Upper lobe of right lung (tissue), 1 donor: ENCODE measurements around the gene RPL9. TPM values are rescaled to one million over a fixed set of nuclear protein-coding genes. Genes with fewer than 3 reads are reported as not detected.
"Not testable (repeated sequence)": the region's sequence is repeated elsewhere in the genome, so short reads cannot be mapped to it uniquely, and the experiment has no call there.

ENCODE experiments used
- ATAC-seq: fragments of 200-7000 bp; cut with Tn5 transposase; one replicate; pipeline ENCODE4 v1.9.1; 2020; ENCODE audit warnings: mild to moderate bottlenecking, moderate library complexity
- DNase-seq: peaks from one replicate; pipeline ENCODE4 v3.0.0-alpha.2; 2020
- H3K27ac ChIP-seq: fragments of 200-600 bp; one replicate; pipeline ENCODE4 v1.8.0; 2022
- H3K27me3 ChIP-seq: fragments of 200-600 bp; one replicate; pipeline ENCODE4 v1.8.0; 2022; ENCODE audit warnings: mild to moderate bottlenecking
- H3K36me3 ChIP-seq: fragments of 200-600 bp; one replicate; pipeline ENCODE4 v1.8.0; 2022
- H3K4me1 ChIP-seq: fragments of 200-600 bp; one replicate; pipeline ENCODE4 v1.8.0; 2022
- H3K4me3 ChIP-seq: fragments of 200-600 bp; one replicate; pipeline ENCODE4 v1.8.0; 2022; ENCODE audit warnings: mild to moderate bottlenecking
- H3K9me3 ChIP-seq: fragments of 200-600 bp; one replicate; pipeline ENCODE4 v1.8.0; 2022
- CTCF ChIP-seq: fragments of 200-600 bp; IDR thresholded peaks from one replicate; pipeline ENCODE4 v1.8.0; 2022; ENCODE audit warnings: antibody characterized with exemption
- intact Hi-C: fragments of 100-400 bp; cut with DNase I; formaldehyde crosslinking; loops from one replicate; pipeline ENCODE4 v1.11.0; 2022
- total RNA-seq: library from RNA; stranded (reverse); fragmentation: NEBNext Ultra II Directional; extraction: Animal tissue kit (Norgen Biotek cat#: 25700); gene quantifications from one replicate; pipeline ENCODE4 v1.2.1, GENCODE V29; 2021
- donor health status: DM: no; HTN: yes; CAD: no; lungs with severe emphysema.

RPL9 gene
- total RNA-seq, 1 donor from 2014 or later = 1,204 TPM

- no peak for DNase-seq
- intact Hi-C loops = no loop called here
- Histone ChIP-seq H3K36me3 (no peaks in the 10 kb centered on the region), H3K4me3 (no peak overlapping the region), H3K27ac (no peak overlapping the region), H3K4me1 (no peaks in the 10 kb centered on the region), H3K27me3 (no peaks in the 10 kb centered on the region), H3K9me3 (no peaks in the 10 kb centered on the region)
- no peak for ATAC-seq
- TF ChIP-seq CTCF = no peak
Observed at GRCh38 chr4:39426728-39427127, 32.0 kb downstream of the RPL9 start.

- H3K9me3 ChIP-seq, H3K27me3 ChIP-seq, H3K27ac ChIP-seq, intact Hi-C loops, DNase-seq, ATAC-seq, H3K4me1 ChIP-seq, H3K4me3 ChIP-seq, H3K36me3 ChIP-seq: not testable (repeated sequence)
Observed at GRCh38 chr4:39425297-39425696, 33.4 kb downstream of the RPL9 start.

- ATAC-seq (no peak), DNase-seq (no peak)
- no peak for TF ChIP-seq CTCF
- intact Hi-C loops = no loop called here
- no peaks in the 10 kb centered on the region for H3K27me3 ChIP-seq
- H3K4me1 ChIP-seq = no peaks in the 10 kb centered on the region
- H3K4me3 ChIP-seq = no peak overlapping the region
- H3K27ac ChIP-seq = no peak overlapping the region
- H3K36me3 ChIP-seq = no peaks in the 10 kb centered on the region
- H3K9me3 ChIP-seq = no peaks in the 10 kb centered on the region
Observed at GRCh38 chr4:39422247-39422646, 36.5 kb downstream of the RPL9 start.

GRCh38 chr4:39415678-39416283, 42.9 kb downstream of the RPL9 start:
- no peak overlapping the region for H3K4me3 ChIP-seq
- intact Hi-C loops = no loop called here
- H3K36me3 ChIP-seq = no peaks in the 10 kb centered on the region
- H3K9me3 ChIP-seq = no peaks in the 10 kb centered on the region
- no peak overlapping the region for H3K27ac ChIP-seq
- H3K4me1 ChIP-seq = no peaks in the 10 kb centered on the region
- no peak for ATAC-seq
- H3K27me3 ChIP-seq = no peaks in the 10 kb centered on the region
- no peak for DNase-seq
- no peak for TF ChIP-seq CTCF

- intact Hi-C loops, H3K9me3 ChIP-seq, H3K27ac ChIP-seq, H3K27me3 ChIP-seq, H3K4me3 ChIP-seq, H3K4me1 ChIP-seq, H3K36me3 ChIP-seq, ATAC-seq, DNase-seq: not testable (repeated sequence)
Observed at GRCh38 chr4:39411561-39411960, 47.2 kb downstream of the RPL9 start.

GRCh38 chr4:39410415-39410814, 48.3 kb downstream of the RPL9 start:
- Histone ChIP-seq H3K4me1 (no peaks in the 10 kb centered on the region), H3K36me3 (no peaks in the 10 kb centered on the region), H3K9me3 (no peaks in the 10 kb centered on the region), H3K4me3 (no peak overlapping the region), H3K27me3 (no peaks in the 10 kb centered on the region), H3K27ac (no peak overlapping the region)
- TF ChIP-seq CTCF = no peak
- DNase-seq (no peak), ATAC-seq (no peak)
- intact Hi-C loops = no loop called here

GRCh38 chr4:39407584-39407885, 51.2 kb downstream of the RPL9 start:
- intact Hi-C loops = no loop called here
- H3K27ac ChIP-seq = no peak overlapping the region
- no peak for DNase-seq
- H3K4me1 ChIP-seq = no peaks in the 10 kb centered on the region
- TF ChIP-seq CTCF = no peak
- no peaks in the 10 kb centered on the region for H3K27me3 ChIP-seq
- ATAC-seq = no peak
- H3K4me3 ChIP-seq = no peak overlapping the region
- no peaks in the 10 kb centered on the region for H3K36me3 ChIP-seq
- H3K9me3 ChIP-seq = no peaks in the 10 kb centered on the region
